Small intestine (tissue), 7 donors: ENCODE data around the gene ZNF407. TPM values are rescaled to one million over a fixed set of nuclear protein-coding genes. Genes with fewer than 3 reads are reported as not detected.

Source experiments
- DNase-seq, 2 donors: peaks; one replicate each; pipeline versions ENCODE4 v3.0.0 to v3.0.0-alpha.2; 2013
- FAIRE-seq: peaks from 2 replicates; lab custom pipeline; 2012; peaks lifted over from hg19 to GRCh38; lab: Jason Lieb, UNC
- H3K27ac ChIP-seq, 3 donors: one replicate each; pipeline ENCODE4 v1.5.1; 2013; ENCODE audit warnings: low read length in 2 of 3, mild to moderate bottlenecking in 2 of 3, control low read depth in 1 of 3, inconsistent platforms in 1 of 3, low read depth in 1 of 3, moderate library complexity in 1 of 3
- H3K27me3 ChIP-seq, 3 donors: one replicate each; pipeline ENCODE4 v1.6.1; 2013; ENCODE audit warnings: low read length in 3 of 3, inconsistent platforms in 1 of 3; ENCODE audit not compliant: control insufficient read depth in 3 of 3, insufficient read depth in 3 of 3
- H3K36me3 ChIP-seq, 3 donors: one replicate each; pipeline ENCODE4 v1.6.1; 2013; ENCODE audit warnings: low read length in 3 of 3, inconsistent platforms in 1 of 3, low read depth in 1 of 3, mild to moderate bottlenecking in 1 of 3, moderate library complexity in 1 of 3; ENCODE audit not compliant: control insufficient read depth in 3 of 3, insufficient read depth in 2 of 3
- H3K4me1 ChIP-seq, 3 donors: one replicate each; pipeline ENCODE4 v1.6.1; 2013; ENCODE audit warnings: low read length in 2 of 3, inconsistent platforms in 1 of 3, low read depth in 1 of 3, mild to moderate bottlenecking in 1 of 3, moderate library complexity in 1 of 3; ENCODE audit not compliant: control insufficient read depth in 3 of 3, insufficient read depth in 2 of 3
- H3K4me3 ChIP-seq, 3 donors: one replicate each; pipeline ENCODE4 v1.5.1; 2013; ENCODE audit warnings: low read length in 3 of 3, control low read depth in 1 of 3, inconsistent platforms in 1 of 3, low read depth in 1 of 3, mild to moderate bottlenecking in 1 of 3, moderate library complexity in 1 of 3
- H3K9me3 ChIP-seq, 2 donors: one replicate each; pipeline ENCODE4 v1.6.1; 2013; ENCODE audit warnings: low read depth in 1 of 2, low read length in 1 of 2; ENCODE audit not compliant: control insufficient read depth in 2 of 2, insufficient read depth in 1 of 2
- WGBS, 3 donors: extraction: QIAGEN DNeasy Blood & Tissue Kit; methylation state at CpG; one replicate each; pipeline ENCODE4 v1.1.7; 2013; 5-methylcytosine and 5-hydroxymethylcytosine counted together
- polyA plus RNA-seq, 4 donors: library from polyadenylated mRNA; stranded (reverse) in 3 of 4; unstranded in 1 of 4; fragments of 200-250 nt in 3 of 4; fragments of 120-200 nt in 1 of 4; gene quantifications; one replicate each; pipeline versions ENCODE4 v1.2.1 to v1.2.3, GENCODE V29; 2013
- donor health status: healthy with polysubstance abuse.
- donor health status: control.
- donor health status: control.
- donor health status: Bipolar disorder and iron deficiency.
- donor health status: healthy.

Gene ZNF407
- polyA plus RNA-seq, 4 donors, result 2.7 to 6.3 (median 4.0) TPM

DNA sequence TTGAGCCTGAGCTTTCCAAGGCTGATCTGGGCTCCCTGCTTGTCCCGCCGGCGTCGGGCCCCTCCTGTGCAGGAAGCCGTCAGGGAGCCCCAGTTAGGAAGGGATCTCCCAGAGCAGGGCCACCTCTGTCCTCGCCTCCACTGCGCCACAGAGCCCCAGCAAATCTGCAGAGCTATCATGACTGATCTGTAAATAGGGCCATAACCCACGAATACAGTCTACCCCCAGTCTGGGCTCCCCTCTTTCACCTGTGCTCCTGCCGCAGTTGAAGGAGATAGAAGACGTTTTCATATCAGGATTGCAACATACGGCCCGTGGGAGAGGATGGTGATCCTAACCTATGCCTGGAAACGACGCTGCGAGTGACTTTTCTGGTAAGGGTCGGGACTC, 472.6 kb downstream of the ZNF407 start:
- Histone ChIP-seq H3K27me3 (no peaks in the 10 kb centered on the region), H3K36me3 (peaks cover 0 to 11% (median 2%) of the 10 kb centered on the region in 3 donors), H3K27ac (peak overlapping the region in 2 of 3 donors; percentile 52 to 92), H3K4me1 (no peaks in the 10 kb centered on the region), H3K9me3 (no peaks in the 10 kb centered on the region), H3K4me3 (no peak overlapping the region)
- 80 to 84% (median 83%) methylated on average over 16 of the region's 16 CpGs for WGBS, 3 donors
- FAIRE-seq (no peak), DNase-seq (no peak)

DNA sequence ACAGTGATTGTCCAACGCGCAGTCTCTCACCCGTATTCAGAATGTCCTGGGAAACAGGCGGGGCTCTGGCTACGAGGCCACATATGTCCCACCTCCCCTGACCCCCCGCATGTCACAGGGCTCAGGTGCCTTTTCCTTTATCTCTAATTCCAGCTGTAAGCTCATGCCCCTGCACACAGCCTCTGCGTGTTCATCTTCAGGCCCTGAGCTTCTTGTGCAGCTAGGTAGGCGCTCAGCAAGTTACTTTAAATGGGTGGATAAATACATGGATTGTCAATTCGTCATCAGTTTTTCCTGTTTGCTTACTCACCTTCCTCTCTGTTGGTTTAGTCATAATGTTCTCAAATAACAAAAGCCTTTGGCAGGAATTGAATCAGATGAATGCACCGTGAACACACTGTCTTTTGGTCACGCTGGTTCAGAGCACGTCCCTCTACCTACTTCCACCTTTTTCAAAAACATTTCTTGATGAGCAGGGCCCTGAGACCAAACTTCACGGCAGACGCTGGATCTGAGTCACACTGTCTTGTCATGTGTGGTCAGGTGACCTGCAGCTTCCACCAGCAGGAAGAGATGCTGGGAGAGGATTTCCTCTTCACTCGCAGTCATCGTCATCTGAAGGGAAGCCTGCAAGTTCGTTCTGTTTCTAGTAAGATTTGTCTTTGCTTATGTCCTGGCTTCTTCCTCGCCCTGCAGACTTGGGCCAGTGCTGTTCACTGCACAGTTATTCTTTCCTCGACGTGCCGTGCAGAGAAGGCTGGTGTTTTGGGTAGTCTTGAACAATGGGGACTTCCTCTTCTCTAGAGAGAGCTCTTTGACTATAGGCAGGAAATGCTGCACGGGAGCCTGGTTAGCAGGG, 473.2 kb downstream of the ZNF407 start:
- Histone ChIP-seq H3K27ac (peak overlapping the region in 2 of 3 donors; percentile 52 to 92), H3K4me3 (no peak overlapping the region), H3K9me3 (no peaks in the 10 kb centered on the region), H3K4me1 (no peaks in the 10 kb centered on the region), H3K36me3 (peaks cover 0 to 5% (median under 1%) of the 10 kb centered on the region in 3 donors), H3K27me3 (no peaks in the 10 kb centered on the region)
- peak; percentile 34 to 43 for DNase-seq
- WGBS, 3 donors, result 59 to 72% (median 65%) methylated on average over 22 of the region's 22 CpGs
- FAIRE-seq, result no peak

DNA sequence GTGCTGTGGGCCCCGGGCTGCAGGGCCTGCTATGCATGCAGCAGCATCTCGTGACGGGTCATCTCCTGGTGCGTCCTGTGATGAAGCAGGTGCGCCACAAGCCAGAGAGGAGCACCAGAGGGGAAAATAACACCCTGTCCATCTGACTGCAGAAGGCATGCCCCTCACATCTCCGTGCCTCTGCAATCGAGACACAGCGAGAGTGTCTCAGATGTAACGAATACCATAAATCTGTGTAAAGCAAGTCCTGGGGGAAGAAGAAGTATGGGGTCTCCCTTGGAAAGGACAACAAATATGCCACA, 473.8 kb downstream of the ZNF407 start:
- peak overlapping the region in 1 of 3 donors; percentile 92 for H3K27ac ChIP-seq
- no peaks in the 10 kb centered on the region for H3K4me1 ChIP-seq
- FAIRE-seq, result no peak
- no peak for DNase-seq
- no peaks in the 10 kb centered on the region for H3K9me3 ChIP-seq
- H3K4me3 ChIP-seq, result no peak overlapping the region
- no peaks in the 10 kb centered on the region for H3K27me3 ChIP-seq
- 76 to 80% (median 77%) methylated on average over 9 of the region's 9 CpGs for WGBS, 3 donors
- peaks cover 0 to 5% (median 0%) of the 10 kb centered on the region in 3 donors for H3K36me3 ChIP-seq

DNA sequence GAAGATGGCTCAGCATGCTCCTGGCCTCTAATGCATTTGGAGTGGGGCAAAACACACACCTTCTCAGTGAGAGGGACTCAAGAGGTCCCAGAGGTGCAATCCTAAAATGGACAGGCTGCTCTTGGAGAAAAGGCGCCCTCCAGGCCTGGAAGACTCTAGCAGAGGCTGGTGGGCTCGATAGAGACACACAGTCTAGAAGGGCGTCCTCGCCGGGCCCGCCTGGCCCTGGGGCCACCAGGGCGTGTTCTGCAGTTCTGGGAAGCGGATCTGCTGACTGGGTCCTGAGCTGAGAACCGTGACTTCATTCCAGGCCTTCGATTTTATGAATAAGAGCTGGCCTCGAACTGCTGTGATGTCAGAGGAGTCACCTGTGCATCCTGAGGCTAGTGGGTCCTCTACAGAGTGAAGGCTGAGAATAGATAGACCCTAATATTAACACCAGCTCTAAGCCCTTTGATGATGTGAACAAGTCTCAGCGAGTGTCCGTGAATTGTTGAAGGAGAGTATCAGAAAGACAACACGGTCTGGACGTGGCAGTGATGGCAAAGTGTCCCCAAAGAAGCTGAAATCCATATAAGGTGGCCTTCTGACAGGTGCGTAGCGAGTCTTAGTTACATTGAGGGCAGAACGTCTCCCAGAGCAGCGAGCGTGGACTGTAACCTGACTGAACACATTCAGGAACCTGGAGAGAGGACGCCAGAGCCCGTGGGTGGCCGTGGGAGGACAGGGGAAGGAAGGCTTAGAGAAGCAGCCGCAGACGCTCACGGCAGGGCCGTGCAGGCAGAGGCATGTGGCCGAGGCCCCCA, 474.4 kb downstream of the ZNF407 start:
- 91 to 94% (median 93%) methylated on average over 28 of the region's 28 CpGs for WGBS, 3 donors
- no peaks in the 10 kb centered on the region for H3K4me1 ChIP-seq
- no peak for FAIRE-seq
- DNase-seq, result no peak
- H3K9me3 ChIP-seq, result no peaks in the 10 kb centered on the region
- H3K27me3 ChIP-seq, result no peaks in the 10 kb centered on the region
- H3K4me3 ChIP-seq, result no peak overlapping the region
- H3K27ac ChIP-seq, result peak overlapping the region in 1 of 3 donors; percentile 92
- H3K36me3 ChIP-seq, result peaks cover 0 to 2% (median 0%) of the 10 kb centered on the region in 3 donors

DNA sequence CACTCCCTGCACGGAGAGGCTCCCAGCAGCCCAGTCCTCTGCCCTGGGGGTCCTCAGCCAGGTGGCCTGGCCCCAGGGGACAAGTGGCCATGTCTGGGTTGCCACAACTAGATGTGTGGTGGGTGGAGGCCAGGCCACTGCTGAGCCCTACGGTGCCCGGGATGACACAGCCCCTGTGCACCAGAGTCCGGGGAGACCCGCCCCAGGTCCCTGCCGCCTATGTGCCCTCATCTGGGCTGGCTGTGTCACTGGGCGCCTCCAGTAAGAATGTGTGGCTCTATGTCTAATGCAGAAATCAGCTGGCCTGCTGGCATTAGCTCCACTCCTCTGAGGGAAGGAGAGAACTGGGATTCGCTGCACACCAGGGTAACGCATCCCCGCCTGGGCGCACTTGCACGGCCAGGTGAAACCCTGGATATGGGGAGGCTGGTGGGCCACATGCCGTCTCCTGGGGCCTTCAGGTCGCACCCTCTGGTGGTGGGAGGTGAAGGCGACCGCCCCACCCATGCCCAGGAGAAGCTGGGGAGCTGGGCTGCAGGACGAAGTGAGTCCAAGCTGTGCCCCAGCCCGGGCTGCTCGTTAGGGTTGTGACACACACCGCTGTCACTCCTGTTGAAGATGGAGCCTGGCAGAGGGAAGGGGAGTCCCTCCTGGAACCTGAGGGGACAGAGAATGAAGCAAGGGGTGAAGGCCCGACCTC, 475.2 kb downstream of the ZNF407 start:
- FAIRE-seq (no peak), DNase-seq (no peak)
- 89 to 94% (median 93%) methylated on average over 21 of the region's 21 CpGs for WGBS, 3 donors
- no peaks in the 10 kb centered on the region for H3K9me3 ChIP-seq
- H3K27me3 ChIP-seq, result no peaks in the 10 kb centered on the region
- H3K4me1 ChIP-seq, result no peaks in the 10 kb centered on the region
- no peak overlapping the region for H3K4me3 ChIP-seq
- H3K27ac ChIP-seq, result no peak overlapping the region
- H3K36me3 ChIP-seq, result no peaks in the 10 kb centered on the region

DNA sequence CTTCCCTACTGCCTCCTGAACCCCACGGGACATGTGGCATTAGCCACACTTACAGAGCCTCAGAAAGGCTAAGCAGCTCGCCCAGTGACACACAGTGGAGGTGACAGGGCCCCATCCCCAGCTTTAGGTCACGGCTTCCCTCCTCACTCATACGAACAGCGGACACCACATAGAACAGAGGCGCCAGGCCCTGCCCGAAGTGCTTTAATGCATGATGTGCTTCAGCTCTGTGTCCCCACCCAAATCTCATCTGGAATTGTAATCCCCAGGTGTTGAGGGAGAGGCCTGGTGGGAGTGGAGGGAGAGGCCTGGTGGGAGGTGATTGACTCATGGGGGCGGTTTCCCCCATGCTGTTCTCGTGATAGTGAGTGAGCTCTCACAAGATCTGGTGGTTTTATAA, 476.0 kb downstream of the ZNF407 start:
- 89 to 93% (median 90%) methylated on average over 9 of the region's 9 CpGs for WGBS, 3 donors
- Histone ChIP-seq H3K27me3 (no peaks in the 10 kb centered on the region), H3K36me3 (no peaks in the 10 kb centered on the region), H3K4me1 (no peaks in the 10 kb centered on the region), H3K9me3 (peaks cover 0 to 4% of the 10 kb centered on the region in 2 donors), H3K27ac (no peak overlapping the region), H3K4me3 (no peak overlapping the region)
- FAIRE-seq, result no peak
- DNase-seq, result no peak

DNA sequence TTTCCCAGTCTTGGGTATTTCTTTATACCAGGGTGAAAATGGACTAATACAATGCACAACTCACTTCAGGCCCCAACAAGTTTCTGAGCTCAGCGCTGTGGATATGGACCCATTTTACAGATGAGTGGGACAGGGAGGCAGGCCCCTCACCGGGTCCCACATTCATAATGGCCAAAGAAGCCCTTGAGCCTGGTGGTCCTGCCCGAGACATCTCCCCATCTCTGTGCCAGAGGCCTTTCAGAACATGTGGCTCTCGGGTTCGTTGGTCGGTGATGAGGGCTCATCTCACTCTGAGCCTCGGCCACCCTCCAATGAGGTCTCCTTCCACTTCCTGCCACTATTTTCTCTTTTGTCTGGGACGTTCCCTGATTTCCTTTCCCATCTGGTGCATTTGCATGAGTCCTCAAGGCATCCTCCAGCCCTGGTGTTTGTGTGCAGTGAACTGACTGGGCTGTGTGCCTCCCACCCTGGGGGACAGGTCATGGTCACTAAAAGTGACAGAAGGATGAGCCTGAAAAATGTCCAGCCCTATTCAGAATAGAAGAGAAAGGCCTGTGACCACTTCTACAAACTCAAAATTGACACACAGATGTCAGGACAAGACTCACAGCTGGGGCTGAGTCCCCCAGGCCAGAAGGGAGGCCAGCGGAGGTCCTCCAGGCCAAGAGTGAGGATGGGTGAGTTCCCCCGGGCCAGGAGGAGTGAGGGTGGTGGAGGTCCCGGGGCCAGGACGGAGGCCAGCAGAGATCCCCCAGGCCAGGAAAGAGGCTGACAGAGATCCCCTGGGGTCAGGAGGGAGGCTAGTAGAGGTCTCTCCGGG, 476.7 kb downstream of the ZNF407 start:
- Histone ChIP-seq H3K9me3 (peaks cover 0 to 9% of the 10 kb centered on the region in 2 donors), H3K27ac (no peak overlapping the region), H3K4me1 (no peaks in the 10 kb centered on the region), H3K4me3 (no peak overlapping the region), H3K36me3 (no peaks in the 10 kb centered on the region), H3K27me3 (no peaks in the 10 kb centered on the region)
- FAIRE-seq (no peak), DNase-seq (no peak)
- 85 to 94% (median 85%) methylated on average over 13 of the region's 13 CpGs for WGBS, 3 donors

DNA sequence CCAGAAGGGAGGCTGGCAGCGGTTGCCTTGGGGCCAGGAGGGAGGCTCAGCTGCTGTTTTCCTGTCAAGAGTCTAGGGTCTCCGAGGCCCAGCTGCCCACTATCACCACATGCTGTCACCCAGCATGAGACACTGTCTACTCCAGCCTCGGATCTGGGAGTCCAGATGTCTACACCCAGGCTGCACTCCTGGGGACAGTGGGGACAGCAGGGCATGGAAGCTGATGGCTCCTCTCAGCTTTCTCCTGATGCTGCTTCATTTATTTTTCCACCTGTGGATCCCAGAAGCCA, 477.3 kb downstream of the ZNF407 start:
- WGBS, 3 donors, result 79 to 90% (median 79%) methylated on average over 2 to 3 of the region's 3 CpGs
- Histone ChIP-seq H3K27ac (no peak overlapping the region), H3K4me1 (no peaks in the 10 kb centered on the region), H3K9me3 (peaks cover 0 to 9% of the 10 kb centered on the region in 2 donors), H3K4me3 (no peak overlapping the region), H3K36me3 (no peaks in the 10 kb centered on the region), H3K27me3 (no peaks in the 10 kb centered on the region)
- FAIRE-seq (no peak), DNase-seq (no peak)
